GM19372 (cell line): Measurements from ENCODE around the gene ADAMTSL4.
"Not testable (repeated sequence)": the region's sequence is repeated elsewhere in the genome, so short reads cannot be mapped to it uniquely, and the experiment has no call there.

Experiments
- ATAC-seq: cut with Tn5 transposase; IDR thresholded peaks from one replicate; pipeline ENCODE4 v1.9.1; 2021; ENCODE audit warnings: mild to moderate bottlenecking, low read depth, moderate library complexity; ENCODE audit not compliant: unreplicated experiment

Gene ADAMTSL4

GRCh38 chr1:150565240-150565991 is 16.2 kb downstream of the ADAMTSL4 start:
- not testable (repeated sequence) for ATAC-seq

- no peak for ATAC-seq
These were observed 17.6 kb downstream of the ADAMTSL4 start for GRCh38 chr1:150566589-150567340.

- no peak for ATAC-seq
These were observed 18.1 kb downstream of the ADAMTSL4 start for GRCh38 chr1:150567341-150567716.

- no peak for ATAC-seq
These were observed 18.7 kb downstream of the ADAMTSL4 start for GRCh38 chr1:150567717-150568593.

GRCh38 chr1:150568594-150568966 is 19.4 kb downstream of the ADAMTSL4 start:
- no peak for ATAC-seq

- ATAC-seq, result no peak
These were observed 23.9 kb downstream of the ADAMTSL4 start for GRCh38 chr1:150572918-150573647.

- ATAC-seq, result not testable (repeated sequence)
These were observed 24.5 kb downstream of the ADAMTSL4 start for GRCh38 chr1:150573648-150574071.

- ATAC-seq, result no peak
These were observed 25.3 kb downstream of the ADAMTSL4 start for GRCh38 chr1:150574260-150575071.

GRCh38 chr1:150575072-150575489 is 25.9 kb downstream of the ADAMTSL4 start:
- ATAC-seq, result no peak

- no peak for ATAC-seq
These were observed 26.5 kb downstream of the ADAMTSL4 start for GRCh38 chr1:150575518-150576366.

GRCh38 chr1:150576367-150576711 is 27.1 kb downstream of the ADAMTSL4 start:
- ATAC-seq, result no peak

- no peak for ATAC-seq
These were observed 27.8 kb downstream of the ADAMTSL4 start for GRCh38 chr1:150576794-150577556.

GRCh38 chr1:150577557-150578271 is 28.5 kb downstream of the ADAMTSL4 start:
- no peak for ATAC-seq

- no peak for ATAC-seq
These were observed 29.3 kb downstream of the ADAMTSL4 start for GRCh38 chr1:150578272-150579109.

GRCh38 chr1:150579110-150579944 is 30.1 kb downstream of the ADAMTSL4 start, which contains the start of gene MCL1:
Gene MCL1, minus strand, starts transcription at chr1:150579610. Its CDS starts 80 bp downstream, at chr1:150579530.
- ATAC-seq, result peak; percentile 83
